ENCODE measurements around the gene ARHGAP21. TPM values are rescaled to one million over a fixed set of nuclear protein-coding genes. Genes with fewer than 3 reads are reported as not detected.

The ARHGAP21 gene
- polyA plus RNA-seq, 2 donors = 8.3 to 9.7 TPM

GRCh38 chr10:24542314-24543270 is 181.1 kb downstream of the ARHGAP21 start:
- H3K27me3 ChIP-seq (ENCODE audit: control insufficient read depth in 1 of 2, insufficient read depth in 2 of 2, low read length in 2 of 2) = no peaks in the 10 kb centered on the region
- no peak overlapping the region for H3K27ac ChIP-seq (ENCODE audit: low read depth in 2 of 2, low read length in 1 of 2)
- peaks cover 11 to 12% of the 10 kb centered on the region in 2 donors for H3K36me3 ChIP-seq (ENCODE audit: control insufficient read depth in 2 of 2, insufficient read depth in 2 of 2, low read length in 1 of 2)
- 76 to 86% methylated on average over 14 of the region's 14 CpGs for WGBS, 2 donors
- no peak overlapping the region for H3K4me3 ChIP-seq (ENCODE audit: low read depth in 1 of 2, low read length in 2 of 2)
- no peaks in the 10 kb centered on the region for H3K4me1 ChIP-seq (ENCODE audit: control insufficient read depth in 2 of 2, insufficient read depth in 2 of 2, low read length in 1 of 2)
- no peaks in the 10 kb centered on the region for H3K9me3 ChIP-seq (ENCODE audit: control insufficient read depth in 2 of 2, insufficient read depth in 1 of 2, low read depth in 1 of 2, low read length in 1 of 2)

- Histone ChIP-seq H3K27me3 (ENCODE audit: control insufficient read depth in 1 of 2, insufficient read depth in 2 of 2, low read length in 2 of 2) (no peaks in the 10 kb centered on the region), H3K36me3 (ENCODE audit: control insufficient read depth in 2 of 2, insufficient read depth in 2 of 2, low read length in 1 of 2) (peaks cover 11 to 16% of the 10 kb centered on the region in 2 donors), H3K9me3 (ENCODE audit: control insufficient read depth in 2 of 2, insufficient read depth in 1 of 2, low read depth in 1 of 2, low read length in 1 of 2) (no peaks in the 10 kb centered on the region), H3K4me1 (ENCODE audit: control insufficient read depth in 2 of 2, insufficient read depth in 2 of 2, low read length in 1 of 2) (no peaks in the 10 kb centered on the region), H3K27ac (ENCODE audit: low read depth in 2 of 2, low read length in 1 of 2) (no peak overlapping the region), H3K4me3 (ENCODE audit: low read depth in 1 of 2, low read length in 2 of 2) (no peak overlapping the region)
- WGBS, 2 donors = 68 to 70% methylated on average over 9 of the region's 9 CpGs
These were observed 182.4 kb downstream of the ARHGAP21 start for GRCh38 chr10:24541239-24541753.

- WGBS, 2 donors = 80 to 89% methylated on average over 11 of the region's 11 CpGs
- H3K36me3 ChIP-seq (ENCODE audit: control insufficient read depth in 2 of 2, insufficient read depth in 2 of 2, low read length in 1 of 2) = peaks cover 8 to 25% of the 10 kb centered on the region in 2 donors
- H3K27ac ChIP-seq (ENCODE audit: low read depth in 2 of 2, low read length in 1 of 2) = no peak overlapping the region
- H3K9me3 ChIP-seq (ENCODE audit: control insufficient read depth in 2 of 2, insufficient read depth in 1 of 2, low read depth in 1 of 2, low read length in 1 of 2) = no peaks in the 10 kb centered on the region
- H3K27me3 ChIP-seq (ENCODE audit: control insufficient read depth in 1 of 2, insufficient read depth in 2 of 2, low read length in 2 of 2) = no peaks in the 10 kb centered on the region
- no peaks in the 10 kb centered on the region for H3K4me1 ChIP-seq (ENCODE audit: control insufficient read depth in 2 of 2, insufficient read depth in 2 of 2, low read length in 1 of 2)
- no peak overlapping the region for H3K4me3 ChIP-seq (ENCODE audit: low read depth in 1 of 2, low read length in 2 of 2)
These were observed 187.1 kb downstream of the ARHGAP21 start for GRCh38 chr10:24536636-24537035.

- 78 to 88% methylated on average over 4 of the region's 4 CpGs for WGBS, 2 donors
- no peak overlapping the region for H3K27ac ChIP-seq (ENCODE audit: low read depth in 2 of 2, low read length in 1 of 2)
- peaks cover 8 to 23% of the 10 kb centered on the region in 2 donors for H3K36me3 ChIP-seq (ENCODE audit: control insufficient read depth in 2 of 2, insufficient read depth in 2 of 2, low read length in 1 of 2)
- H3K4me3 ChIP-seq (ENCODE audit: low read depth in 1 of 2, low read length in 2 of 2) = no peak overlapping the region
- H3K27me3 ChIP-seq (ENCODE audit: control insufficient read depth in 1 of 2, insufficient read depth in 2 of 2, low read length in 2 of 2) = no peaks in the 10 kb centered on the region
- no peaks in the 10 kb centered on the region for H3K9me3 ChIP-seq (ENCODE audit: control insufficient read depth in 2 of 2, insufficient read depth in 1 of 2, low read depth in 1 of 2, low read length in 1 of 2)
- H3K4me1 ChIP-seq (ENCODE audit: control insufficient read depth in 2 of 2, insufficient read depth in 2 of 2, low read length in 1 of 2) = no peaks in the 10 kb centered on the region
These were observed 189.7 kb downstream of the ARHGAP21 start for GRCh38 chr10:24533981-24534380.

Other genes starting within 250 kb of the ARHGAP21 start
- 1 to 10 TPM in 1 of 2 donors, under 1 TPM in 1; 0.98 to 1.0 TPM for gene PRTFDC1, start 228.7 kb upstream of the ARHGAP21 start, polyA plus RNA-seq